Right atrium auricular region (tissue), 2 donors: ENCODE data around the gene ZBTB9. TPM values are rescaled to one million over a fixed set of nuclear protein-coding genes. Genes with fewer than 3 reads are reported as not detected.

Experiments
- DNase-seq: peaks from one replicate; pipeline ENCODE4 v3.0.0-alpha.2; 2019; ENCODE audit warnings: low spot score
- H3K27ac ChIP-seq, 2 donors: fragments of 200-600 bp; sonication (generic); 1 replicate in 1 of 2; 2 replicates in 1 of 2; pipeline ENCODE4 v1.5.1; 2016 to 2019
- H3K27me3 ChIP-seq, 2 donors: fragments of 200-600 bp; sonication (generic); one replicate each; pipeline versions ENCODE4 v1.5.1 to v1.6.0; 2017 to 2019
- H3K36me3 ChIP-seq: fragments of 200-600 bp; sonication (generic); one replicate; pipeline ENCODE4 v1.5.1; 2016
- H3K4me1 ChIP-seq, 2 donors: fragments of 200-600 bp; sonication (generic); one replicate each; pipeline versions ENCODE4 v1.5.1 to v1.6.0; 2017 to 2019
- H3K4me3 ChIP-seq, 2 donors: fragments of 200-600 bp; sonication (generic); 1 replicate in 1 of 2; 2 replicates in 1 of 2; pipeline ENCODE4 v1.5.1; 2017 to 2019; ENCODE audit warnings: mild to moderate bottlenecking in 1 of 2, moderate library complexity in 1 of 2
- H3K9me3 ChIP-seq, 2 donors: fragments of 200-600 bp; sonication (generic); one replicate each; pipeline ENCODE4 v1.5.1; 2019
- CTCF ChIP-seq, 2 donors: fragments of 200-600 bp; sonication (generic); IDR thresholded peaks; one replicate each; pipeline ENCODE4 v1.5.1; 2019; ENCODE audit warnings: antibody characterized with exemption in 2 of 2
- total RNA-seq, 2 donors: library from RNA; depleted of rRNA; stranded (reverse); fragments of >200 nt; gene quantifications; one replicate each; pipeline ENCODE4 v1.1.0, GENCODE V29; 2016

ZBTB9 gene
- total RNA-seq, 2 donors from 2014 or later: 1.3 to 4.1 TPM

- Histone ChIP-seq H3K4me1 (peaks cover 0 to 67% of the 10 kb centered on the region in 2 donors), H3K27ac (no peak overlapping the region), H3K4me3 (no peak overlapping the region)
Measured at GRCh38 chr6:33430991-33431879, 23.1 kb upstream of the ZBTB9 start.

DNA sequence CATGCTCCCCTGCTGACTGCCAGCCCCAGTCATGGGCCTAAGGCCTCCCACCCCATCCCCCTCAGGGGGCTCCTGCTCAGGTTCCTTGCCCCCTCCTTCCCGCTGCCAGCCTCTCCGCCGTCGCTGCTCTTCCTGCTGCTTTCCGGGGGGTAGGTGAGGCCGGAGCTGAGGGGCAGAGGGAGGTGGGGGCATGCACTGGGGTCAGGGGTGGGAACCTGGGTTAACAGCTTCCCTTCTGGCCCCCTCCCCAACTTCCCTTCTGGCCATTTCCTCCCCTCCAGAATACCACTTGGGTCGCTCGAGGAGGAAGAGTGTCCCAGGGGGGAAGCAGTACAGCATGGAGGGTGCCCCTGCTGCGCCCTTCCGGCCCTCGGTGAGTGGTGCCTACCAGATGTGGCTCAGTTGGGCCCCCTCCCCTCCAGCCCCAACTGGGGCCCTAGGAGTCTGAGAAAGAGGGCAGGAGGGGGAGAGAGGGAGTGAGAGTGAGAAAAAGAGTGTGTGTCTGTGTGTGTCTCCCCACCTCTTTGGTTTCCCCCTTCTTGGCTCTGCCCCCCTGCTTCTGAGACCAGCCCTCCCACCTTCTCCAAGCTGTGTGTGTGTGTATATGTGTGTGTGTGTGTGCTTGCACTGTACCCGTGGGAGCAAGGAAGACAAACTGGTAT lies 22.4 kb upstream of the ZBTB9 start:
- no peak for DNase-seq
- TF ChIP-seq CTCF (IDR thresholded peaks at IDR 0.05): no peak

More at GRCh38 chr6:33430991-33431879, 23.1 kb upstream of the ZBTB9 start:
- no peaks in the 10 kb centered on the region for H3K27me3 ChIP-seq
- DNase-seq: no peak
- peaks cover 13% of the 10 kb centered on the region for H3K36me3 ChIP-seq
- TF ChIP-seq CTCF (IDR thresholded peaks at IDR 0.05): no peak
- H3K9me3 ChIP-seq: no peaks in the 10 kb centered on the region

DNA sequence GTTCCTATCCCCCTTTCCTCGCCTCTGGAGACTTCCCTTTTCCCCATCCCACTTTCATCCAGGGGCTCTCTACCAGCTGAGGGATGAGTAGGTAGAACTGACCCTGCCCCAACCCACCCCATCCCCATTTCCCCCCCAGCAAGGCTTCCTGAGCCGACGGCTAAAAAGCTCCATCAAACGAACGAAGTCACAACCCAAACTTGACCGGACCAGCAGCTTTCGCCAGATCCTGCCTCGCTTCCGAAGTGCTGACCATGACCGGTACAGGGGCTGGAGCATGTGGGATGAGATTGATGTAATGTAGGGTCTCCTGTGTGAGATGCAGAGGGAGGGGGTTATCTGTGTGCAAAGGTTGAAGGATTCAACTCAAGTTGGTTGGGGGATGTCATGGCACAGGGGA lies 21.8 kb upstream of the ZBTB9 start:
- TF ChIP-seq CTCF (IDR thresholded peaks at IDR 0.05): no peak
- peak overlapping the region; percentile 64 to 76 for H3K27ac ChIP-seq
- no peaks in the 10 kb centered on the region for H3K9me3 ChIP-seq
- H3K27me3 ChIP-seq: no peaks in the 10 kb centered on the region
- H3K4me3 ChIP-seq: no peak overlapping the region
- peaks cover 21% of the 10 kb centered on the region for H3K36me3 ChIP-seq
- DNase-seq: no peak
- peaks cover 0 to 54% of the 10 kb centered on the region in 2 donors for H3K4me1 ChIP-seq

More for the DNA sequence above, 22.4 kb upstream of the ZBTB9 start:
- Histone ChIP-seq H3K4me3 (no peak overlapping the region), H3K4me1 (peaks cover 0 to 59% of the 10 kb centered on the region in 2 donors), H3K36me3 (peaks cover 16% of the 10 kb centered on the region), H3K9me3 (no peaks in the 10 kb centered on the region), H3K27me3 (no peaks in the 10 kb centered on the region), H3K27ac (no peak overlapping the region)

DNA sequence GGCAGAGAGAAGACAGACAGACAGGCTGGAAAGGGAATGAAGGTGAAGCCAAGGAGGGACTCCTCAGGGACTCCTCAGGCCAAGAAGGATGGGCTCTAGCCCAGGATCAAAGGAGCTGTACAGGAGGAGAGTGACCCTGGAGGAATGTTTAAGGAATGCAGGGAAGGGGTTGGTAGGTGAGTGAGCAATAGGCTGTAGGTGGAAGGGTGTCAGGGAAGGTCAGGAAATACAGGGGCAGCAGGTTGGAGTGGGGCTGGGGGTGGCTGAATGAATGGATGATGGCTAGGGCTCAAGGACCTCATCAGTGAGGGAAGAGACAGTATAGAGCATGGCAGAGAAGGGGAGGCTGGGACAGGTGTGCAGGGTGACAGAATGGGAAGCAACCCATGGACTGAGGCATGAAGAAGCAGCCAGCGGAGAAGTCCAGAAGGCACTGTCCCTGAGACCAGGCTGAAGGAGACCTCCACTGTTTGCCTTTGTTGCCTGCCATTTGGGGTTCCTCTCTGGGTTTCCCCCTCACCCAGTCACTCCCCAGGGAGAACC lies 21.3 kb upstream of the ZBTB9 start:
- TF ChIP-seq CTCF (IDR thresholded peaks at IDR 0.05): no peak
- H3K4me3 ChIP-seq: no peak overlapping the region
- no peaks in the 10 kb centered on the region for H3K9me3 ChIP-seq
- H3K27ac ChIP-seq: peak overlapping the region; percentile 64 to 76
- H3K4me1 ChIP-seq: peaks cover 0 to 54% of the 10 kb centered on the region in 2 donors
- H3K36me3 ChIP-seq: peaks cover 26% of the 10 kb centered on the region
- no peak for DNase-seq
- no peaks in the 10 kb centered on the region for H3K27me3 ChIP-seq

DNA sequence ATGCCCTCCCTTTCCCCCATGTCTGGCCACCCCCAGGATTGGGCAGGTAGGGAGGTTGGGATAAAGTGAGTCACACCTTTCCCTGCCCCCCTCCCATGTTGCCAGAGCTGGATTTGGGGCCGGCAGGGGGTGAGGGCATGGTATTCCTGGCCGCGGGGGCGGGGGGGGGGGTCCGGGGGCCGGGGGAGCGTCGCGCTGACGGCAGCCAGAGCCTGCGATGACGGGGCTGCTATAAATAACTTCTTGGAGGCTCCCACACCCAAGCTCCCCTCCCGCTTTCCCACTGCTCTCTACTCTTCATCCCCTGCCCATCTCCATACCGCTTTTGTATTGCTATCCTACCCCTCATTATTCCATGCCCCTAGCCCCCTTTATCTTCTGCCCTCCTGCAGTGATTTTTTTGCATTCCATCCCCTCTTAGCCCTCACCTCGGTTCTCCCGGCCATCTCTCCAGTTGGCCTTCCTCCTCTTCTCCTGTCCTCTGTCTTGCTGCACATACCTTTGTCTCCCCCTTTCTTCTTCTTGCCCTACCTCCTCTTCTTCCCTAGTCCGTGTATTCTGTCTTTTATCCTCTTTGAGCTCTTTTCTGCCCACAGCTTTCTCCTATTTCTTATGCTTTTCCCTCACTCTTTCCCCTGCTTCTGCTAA lies 20.7 kb upstream of the ZBTB9 start:
- Histone ChIP-seq H3K27ac (peak overlapping the region; percentile 64 to 76), H3K27me3 (no peaks in the 10 kb centered on the region), H3K4me3 (no peak overlapping the region), H3K9me3 (no peaks in the 10 kb centered on the region), H3K36me3 (peaks cover 32% of the 10 kb centered on the region), H3K4me1 (peaks cover 0 to 48% of the 10 kb centered on the region in 2 donors)
- no peak for DNase-seq
- no peak for TF ChIP-seq CTCF (IDR thresholded peaks at IDR 0.05)
